ENCODE results near the gene PTOV1.

DNA sequence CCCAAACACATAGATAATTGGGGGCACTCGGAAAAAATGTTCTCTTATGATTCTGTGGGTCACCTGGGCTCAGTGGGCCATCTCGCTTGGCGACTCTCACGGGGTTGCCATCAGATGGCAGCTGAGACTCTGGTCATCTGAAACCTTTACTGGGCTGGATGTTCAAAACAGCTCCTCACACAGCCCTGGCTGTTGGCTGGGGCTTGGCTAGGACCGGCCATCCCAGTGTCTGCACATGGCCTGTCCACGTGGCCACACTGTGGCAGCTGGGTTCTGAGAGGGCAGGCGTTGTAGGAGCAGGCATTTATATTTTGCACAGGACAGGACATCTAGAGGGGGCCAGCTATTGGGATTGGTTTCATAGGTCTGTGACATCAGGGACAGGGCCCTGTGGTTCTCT is 17.4 kb upstream of the PTOV1 start:
- TF ChIP-seq, protein P1, sequence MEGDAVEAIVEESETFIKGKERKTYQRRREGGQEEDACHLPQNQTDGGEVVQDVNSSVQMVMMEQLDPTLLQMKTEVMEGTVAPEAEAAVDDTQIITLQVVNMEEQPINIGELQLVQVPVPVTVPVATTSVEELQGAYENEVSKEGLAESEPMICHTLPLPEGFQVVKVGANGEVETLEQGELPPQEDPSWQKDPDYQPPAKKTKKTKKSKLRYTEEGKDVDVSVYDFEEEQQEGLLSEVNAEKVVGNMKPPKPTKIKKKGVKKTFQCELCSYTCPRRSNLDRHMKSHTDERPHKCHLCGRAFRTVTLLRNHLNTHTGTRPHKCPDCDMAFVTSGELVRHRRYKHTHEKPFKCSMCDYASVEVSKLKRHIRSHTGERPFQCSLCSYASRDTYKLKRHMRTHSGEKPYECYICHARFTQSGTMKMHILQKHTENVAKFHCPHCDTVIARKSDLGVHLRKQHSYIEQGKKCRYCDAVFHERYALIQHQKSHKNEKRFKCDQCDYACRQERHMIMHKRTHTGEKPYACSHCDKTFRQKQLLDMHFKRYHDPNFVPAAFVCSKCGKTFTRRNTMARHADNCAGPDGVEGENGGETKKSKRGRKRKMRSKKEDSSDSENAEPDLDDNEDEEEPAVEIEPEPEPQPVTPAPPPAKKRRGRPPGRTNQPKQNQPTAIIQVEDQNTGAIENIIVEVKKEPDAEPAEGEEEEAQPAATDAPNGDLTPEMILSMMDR (conservative IDR thresholded peaks at IDR 0.05 in 1 of 2, IDR thresholded peaks at IDR 0.05 in 1 of 2; ENCODE audit: extremely low read depth in 1 of 2, insufficient read depth in 1 of 2, low read depth in 1 of 2, low read length in 2 of 2): no peak
- no peak for TF ChIP-seq EZH2 (IDR thresholded peaks at IDR 0.05; ENCODE audit: borderline replicate concordance, low read length)

Measured in mammary epithelial cell (primary cell).